ENCODE data around the gene NDUFA13.

- TF ChIP-seq CTCF (IDR thresholded peaks at IDR 0.05; ENCODE audit: low read length) (no peak), EZH2phosphoT487 (IDR thresholded peaks at IDR 0.05; ENCODE audit: low read length) (no peak), EZH2 (optimal IDR thresholded peaks at IDR 0.05; ENCODE audit: low read depth, low read length) (no peak)
Measured at GRCh38 chr19:19514215-19514657, 1.8 kb upstream of the NDUFA13 start.
